H1 (cell line): ENCODE measurements around the gene UNC80. TPM values are rescaled to one million over a fixed set of nuclear protein-coding genes. Genes with fewer than 3 reads are reported as not detected.

ENCODE experiments used
- CTCF ChIA-PET: fragments of 300-600 bp; sonication (Branson Sonifier 250); formaldehyde crosslinking; loops from one replicate; lab custom pipeline; 2021; ENCODE audit not compliant: partially characterized antibody; lab: Charles Lee
- POLR2A ChIA-PET: fragments of 300-600 bp; sonication (Branson Sonifier 250); formaldehyde crosslinking; loops from one replicate; lab custom pipeline; 2021; ENCODE audit warnings: inconsistent platforms; ENCODE audit not compliant: partially characterized antibody; lab: Charles Lee
- DNase-seq, 2 experiments: peaks; one replicate each; pipeline versions ENCODE4 v3.0.0 to v3.0.0-alpha.2; 2010 to 2022; ENCODE audit warnings: low spot score in 2 of 2, low read depth in 1 of 2, mixed read lengths in 1 of 2
- FAIRE-seq: peaks from 2 replicates; lab custom pipeline; 2011; peaks lifted over from hg19 to GRCh38; lab: Jason Lieb, UNC
- H2AFZ ChIP-seq: 2 replicates; pipeline ENCODE4 v1.8.1; 2012; ENCODE audit warnings: low read length, inconsistent platforms
- H2AK5ac ChIP-seq: 2 replicates; pipeline ENCODE4 v1.6.1; 2013; ENCODE audit warnings: low read depth, low read length
- H2BK120ac ChIP-seq: replicated peaks from 2 replicates; pipeline ENCODE3; 2013; ENCODE audit warnings: low read depth, low read length, inconsistent platforms
- H2BK12ac ChIP-seq: 2 replicates; pipeline ENCODE4 v1.6.1; 2013; ENCODE audit warnings: low read depth, low read length
- H2BK15ac ChIP-seq: 2 replicates; pipeline ENCODE4 v1.6.1; 2013; ENCODE audit warnings: low read length
- H2BK20ac ChIP-seq: 2 replicates; pipeline ENCODE4 v1.6.1; 2013; ENCODE audit warnings: low read length
- H2BK5ac ChIP-seq: 2 replicates; pipeline ENCODE4 v1.6.1; 2013; ENCODE audit warnings: low read depth, low read length
- H3K14ac ChIP-seq: 2 replicates; pipeline ENCODE4 v1.6.1; 2013; ENCODE audit warnings: inconsistent platforms; ENCODE audit not compliant: insufficient read length
- H3K18ac ChIP-seq: 2 replicates; pipeline ENCODE4 v1.6.1; 2013; ENCODE audit warnings: low read length; ENCODE audit errors: extremely low read depth
- H3K23ac ChIP-seq: 2 replicates; pipeline ENCODE4 v1.6.1; 2013; ENCODE audit warnings: inconsistent platforms; ENCODE audit not compliant: insufficient read length
- H3K23me2 ChIP-seq: 2 replicates; pipeline ENCODE4 v1.6.1; 2013; ENCODE audit warnings: low read depth, low read length
- H3K27ac ChIP-seq: 2 replicates; pipeline ENCODE4 v1.6.1; 2011; ENCODE audit warnings: low read depth, low read length, inconsistent platforms
- H3K27me3 ChIP-seq, 4 experiments: replicated peaks in 1 of 4; 1 replicate in 1 of 4; 2 replicates in 3 of 4; pipeline versions ENCODE4 v1.6.1 to v1.8.1; 2011 to 2013; ENCODE audit warnings: low read length in 3 of 4, mild to moderate bottlenecking in 3 of 4, inconsistent platforms in 2 of 4, mixed read lengths in 2 of 4, moderate library complexity in 1 of 4; ENCODE audit not compliant: control insufficient read depth in 3 of 4, insufficient read depth in 3 of 4; ENCODE audit errors: extremely low read depth in 1 of 4
- H3K36me3 ChIP-seq, 4 experiments: 2 replicates each; pipeline versions ENCODE4 v1.6.1 to v1.8.1; 2011 to 2013; ENCODE audit warnings: mild to moderate bottlenecking in 4 of 4, low read length in 3 of 4, moderate library complexity in 2 of 4, control low read depth in 1 of 4, inconsistent platforms in 1 of 4; ENCODE audit not compliant: insufficient read depth in 4 of 4, control insufficient read depth in 2 of 4
- H3K4ac ChIP-seq: replicated peaks from 2 replicates; pipeline ENCODE3; 2013; ENCODE audit warnings: low read length, low read depth, mixed read lengths, inconsistent platforms; ENCODE audit not compliant: insufficient read length
- H3K4me1 ChIP-seq, 4 experiments: replicated peaks in 1 of 4; 1 replicate in 1 of 4; 2 replicates in 3 of 4; pipeline versions ENCODE4 v1.6.1 to v1.8.1; 2011 to 2013; ENCODE audit warnings: low read length in 3 of 4, inconsistent platforms in 2 of 4, mixed read lengths in 1 of 4; ENCODE audit not compliant: insufficient read depth in 4 of 4, control insufficient read depth in 3 of 4
- H3K4me2 ChIP-seq, 2 experiments: 2 replicates each; pipeline versions ENCODE4 v1.6.1 to v1.8.1; 2011 to 2013; ENCODE audit warnings: low read depth in 2 of 2, low read length in 2 of 2, control low read depth in 1 of 2, inconsistent platforms in 1 of 2, mild to moderate bottlenecking in 1 of 2; ENCODE audit not compliant: insufficient read depth in 1 of 2
- H3K4me3 ChIP-seq, 4 experiments: fragments of 200-600, 300-600 bp in 1 of 4; sonication (generic), shearing (Covaris generic), sonication (Bioruptor Twin) in 1 of 4; 2 replicates each; pipeline versions ENCODE4 v1.5.1 to v1.8.1; 2011 to 2016; ENCODE audit warnings: low read length in 4 of 4, low read depth in 3 of 4, control low read depth in 2 of 4, inconsistent platforms in 2 of 4, mild to moderate bottlenecking in 2 of 4, mixed read lengths in 1 of 4, moderate library complexity in 1 of 4; ENCODE audit not compliant: insufficient read depth in 2 of 4; ENCODE audit errors: extremely low read depth in 1 of 4
- H3K56ac ChIP-seq: replicated peaks from 2 replicates; pipeline ENCODE3; 2013; ENCODE audit warnings: low read depth, mild to moderate bottlenecking, mixed read lengths, low read length, inconsistent platforms; ENCODE audit not compliant: insufficient read length
- H3K79me1 ChIP-seq: 2 replicates; pipeline ENCODE4 v1.6.1; 2013; ENCODE audit warnings: low read depth, low read length, control low read depth
- H3K79me2 ChIP-seq, 2 experiments: 2 replicates each; pipeline versions ENCODE4 v1.6.1 to v1.8.1; 2012 to 2013; ENCODE audit warnings: low read length in 2 of 2, mild to moderate bottlenecking in 2 of 2, inconsistent platforms in 1 of 2; ENCODE audit not compliant: insufficient read depth in 2 of 2, control insufficient read depth in 1 of 2
- H3K9ac ChIP-seq, 4 experiments: replicated peaks in 1 of 4; 1 replicate in 1 of 4; 2 replicates in 3 of 4; pipeline versions ENCODE4 v1.6.1 to v1.8.1; 2011 to 2013; ENCODE audit warnings: low read depth in 3 of 4, low read length in 3 of 4, control low read depth in 2 of 4, mild to moderate bottlenecking in 2 of 4, moderate library complexity in 2 of 4, inconsistent platforms in 1 of 4; ENCODE audit errors: extremely low read depth in 1 of 4
- H3K9me3 ChIP-seq, 2 experiments: 2 replicates each; pipeline versions ENCODE4 v1.6.1 to v1.8.1; 2012 to 2013; ENCODE audit warnings: mild to moderate bottlenecking in 2 of 2, moderate library complexity in 2 of 2, control low read depth in 1 of 2, inconsistent platforms in 1 of 2, low read depth in 1 of 2, low read length in 1 of 2, mixed read lengths in 1 of 2; ENCODE audit not compliant: insufficient read depth in 2 of 2
- H4K20me1 ChIP-seq, 2 experiments: replicated peaks in 1 of 2; 2 replicates each; pipeline versions ENCODE3 to v1.8.1; 2011 to 2013; ENCODE audit warnings: inconsistent platforms in 2 of 2, low read length in 2 of 2, mild to moderate bottlenecking in 1 of 2; ENCODE audit not compliant: insufficient read depth in 2 of 2, control insufficient read depth in 1 of 2
- H4K5ac ChIP-seq: 2 replicates; pipeline ENCODE4 v1.6.1; 2013; ENCODE audit warnings: low read length, low read depth, mixed read lengths, inconsistent platforms; ENCODE audit not compliant: insufficient read length
- H4K8ac ChIP-seq: 2 replicates; pipeline ENCODE4 v1.8.0; 2013; ENCODE audit warnings: mild to moderate bottlenecking, moderate library complexity, low read length, inconsistent platforms; ENCODE audit not compliant: insufficient read depth; ENCODE audit errors: extremely low read depth
- H4K91ac ChIP-seq: replicated peaks from 2 replicates; pipeline ENCODE3; 2013; ENCODE audit warnings: low read length, mixed read lengths, inconsistent platforms; ENCODE audit not compliant: insufficient read length
- BCL11A ChIP-seq, 2 experiments: IDR thresholded peaks; one replicate each; pipeline ENCODE4 v1.6.1; 2011; ENCODE audit warnings: low read depth in 2 of 2, low read length in 2 of 2, mild to moderate bottlenecking in 2 of 2
- BRCA1 ChIP-seq: IDR thresholded peaks from 2 replicates; pipeline ENCODE4 v1.6.1; 2012; ENCODE audit warnings: low read depth, low read length, improper control_type of control experiment
- CHD1 ChIP-seq: IDR thresholded peaks from 2 replicates; pipeline ENCODE4 v1.6.1; 2012; ENCODE audit warnings: low read depth, low read length, improper control_type of control experiment
- CREB1 ChIP-seq: IDR thresholded peaks from 2 replicates; pipeline ENCODE4 v1.6.1; 2012; ENCODE audit warnings: inconsistent platforms
- E2F6 ChIP-seq: IDR thresholded peaks from 2 replicates; pipeline ENCODE4 v1.6.1; 2012; ENCODE audit warnings: inconsistent platforms
- EP300 ChIP-seq, 2 experiments: IDR thresholded peaks; 1 replicate in 1 of 2; 2 replicates in 1 of 2; pipeline ENCODE4 v1.6.1; 2011 to 2012; ENCODE audit warnings: low read depth in 2 of 2, low read length in 2 of 2, mild to moderate bottlenecking in 2 of 2, borderline replicate concordance in 1 of 2, inconsistent platforms in 1 of 2, moderate library complexity in 1 of 2
- JUN ChIP-seq: IDR thresholded peaks from 2 replicates; pipeline ENCODE4 v1.6.1; 2011; ENCODE audit warnings: low read depth, mild to moderate bottlenecking, improper control_type of control experiment, low read length
- KDM1A ChIP-seq: fragments of 200-600, 300-600 bp; sonication (generic); IDR thresholded peaks from 2 replicates; pipeline ENCODE4 v1.7.1; 2016; ENCODE audit warnings: mild to moderate bottlenecking, low read length, borderline replicate concordance
- KDM5A ChIP-seq: fragments of 200-600 bp; IDR thresholded peaks from 2 replicates; pipeline ENCODE4 v1.7.1; 2012; ENCODE audit warnings: mild to moderate bottlenecking, low read length, inconsistent platforms, mixed read lengths
- MAFK ChIP-seq: IDR thresholded peaks from 2 replicates; pipeline ENCODE4 v1.6.1; 2012; ENCODE audit warnings: low read depth, mild to moderate bottlenecking, improper control_type of control experiment, low read length
- RNF2 ChIP-seq: fragments of 200-900, 300-1000 bp; sonication (generic); IDR thresholded peaks from 2 replicates; pipeline ENCODE4 v1.7.1; 2016; ENCODE audit warnings: borderline replicate concordance, low read depth, mild to moderate bottlenecking, antibody characterized with exemption, low read length; ENCODE audit not compliant: poor library complexity, severe bottlenecking; ENCODE audit errors: missing control alignments
- SIRT6 ChIP-seq: IDR thresholded peaks from one replicate; pipeline ENCODE4 v1.7.1; 2012; ENCODE audit warnings: low read length, inconsistent platforms
- SIX5 ChIP-seq: IDR thresholded peaks from 2 replicates; pipeline ENCODE4 v1.6.1; 2011; ENCODE audit warnings: mild to moderate bottlenecking, low read depth, low read length
- YY1 ChIP-seq: IDR thresholded peaks from 2 replicates; pipeline ENCODE4 v1.6.1; 2011; ENCODE audit warnings: low read depth, mild to moderate bottlenecking, low read length
- WGBS, 2 experiments: shearing (Covaris generic) in 1 of 2; methylation state at CpG; one replicate each; pipeline versions ENCODE4 v1.1.6 to v1.1.7; 2013 to 2015; ENCODE audit warnings: low lambda C conversion rate in 2 of 2, mixed read lengths in 2 of 2, inconsistent platforms in 1 of 2, low coverage in 1 of 2, missing lambda C conversion rate in 1 of 2; ENCODE audit not compliant: insufficient replicate concordance in 2 of 2, insufficient coverage in 1 of 2, insufficient read length in 1 of 2; ENCODE audit errors: extremely low coverage in 1 of 2, missing lambda C conversion rate in 1 of 2; 5-methylcytosine and 5-hydroxymethylcytosine counted together
- polyA plus RNA-seq, 7 experiments: library from polyadenylated mRNA; depleted of rRNA in 3 of 7; stranded (reverse) in 5 of 7; unstranded in 2 of 7; fragments of >200 nt in 5 of 7; fragments of 200-250 nt in 2 of 7; gene quantifications; 1 replicate in 5 of 7; 2 replicates in 1 of 7; 4 replicates in 1 of 7; pipeline versions ENCODE4 v1.2.1 to v1.2.3, GENCODE V29; 2011 to 2013; ENCODE audit warnings: missing spikeins in 2 of 7, mixed read lengths in 2 of 7
- total RNA-seq: library from RNA; stranded (reverse); fragmentation: NEBNext Ultra II Directional; extraction: Animal tissue kit (Norgen Biotek cat#: 25700); gene quantifications from 2 replicates; pipeline ENCODE4 v1.2.1, GENCODE V29; 2021

Gene UNC80
- total and polyA plus RNA-seq, 2 of the 8 experiments (the other 6 are each of a cell fraction or from before 2014, with no cell fraction given), result 0.53 to 0.56 TPM

GRCh38 chr2:209905691-209906090, 134.1 kb downstream of the UNC80 start:
- no peaks in the 10 kb centered on the region for H3K79me2 ChIP-seq
- H2BK120ac ChIP-seq, result no peak overlapping the region
- no peak overlapping the region for H2BK15ac ChIP-seq
- no peaks in the 10 kb centered on the region; a peak in 1 of 8 replicates for H3K36me3 ChIP-seq
- H3K9me3 ChIP-seq, result 0 out of 4 replicates have a peak, but pooled peaks cover 0 to 3% of the 10 kb centered on the region in 2 experiments
- H4K8ac ChIP-seq, result no peak overlapping the region
- POLR2A ChIA-PET, result no interaction called here
- H2BK12ac ChIP-seq, result no peak overlapping the region
- no peak overlapping the region for H2AK5ac ChIP-seq
- no peak overlapping the region for H3K18ac ChIP-seq
- CTCF ChIA-PET, result interaction anchor here (0.9 kb wide), 1 partner anchor 10 kb away, joined by 3 read pairs; no protein-coding TSS in a partner anchor
- TF ChIP-seq E2F6, result no peak
- TF ChIP-seq CREB1, result no peak
- no peak for TF ChIP-seq KDM5A
- no peak for TF ChIP-seq BCL11A (IDR thresholded peaks at IDR 0.05; ENCODE audit: low read depth in 2 of 2, low read length in 2 of 2)
- TF ChIP-seq SIX5, result no peak
- TF ChIP-seq BRCA1, result no peak
- no peak for TF ChIP-seq KDM1A
- TF ChIP-seq YY1, result no peak
- TF ChIP-seq SIRT6, result no peak
- TF ChIP-seq RNF2, result no peak
- TF ChIP-seq CHD1, result no peak
- no peak for TF ChIP-seq EP300 (IDR thresholded peaks at IDR 0.05; ENCODE audit: borderline replicate concordance in 1 of 2, low read depth in 2 of 2, low read length in 2 of 2)
- no peak for TF ChIP-seq MAFK
- TF ChIP-seq JUN, result no peak
- H2BK5ac ChIP-seq, result no peak overlapping the region
- H3K14ac ChIP-seq, result no peak overlapping the region
- H3K79me1 ChIP-seq, result no peaks in the 10 kb centered on the region
- H3K4me2 ChIP-seq, result no peak overlapping the region
- no peak overlapping the region for H3K56ac ChIP-seq
- H2AFZ ChIP-seq, result no peak overlapping the region
- 85% methylated on average over 2 of the region's 2 CpGs; no CpG with 5 or more reads in 1 of the 2 experiments for WGBS, 2 experiments
- no peak overlapping the region for H3K27ac ChIP-seq
- DNase-seq (no peak), FAIRE-seq (no peak)
- no peak overlapping the region for H3K4me3 ChIP-seq
- H4K5ac ChIP-seq, result no peak overlapping the region
- no peak overlapping the region for H3K9ac ChIP-seq
- H3K23me2 ChIP-seq, result no peaks in the 10 kb centered on the region
- H3K4ac ChIP-seq, result no peak overlapping the region
- H3K23ac ChIP-seq, result no peak overlapping the region
- H3K27me3 ChIP-seq, result peaks cover 0 to 1% (median 0%) of the 10 kb centered on the region in 4 experiments; a peak in 1 of 7 replicates
- no peak overlapping the region for H2BK20ac ChIP-seq
- H4K20me1 ChIP-seq, result no peaks in the 10 kb centered on the region
- no peaks in the 10 kb centered on the region; a peak in 1 of 7 replicates for H3K4me1 ChIP-seq
- no peak overlapping the region for H4K91ac ChIP-seq
